ENCODE results near the gene IPO11.

The IPO11 gene

GRCh38 chr5:62631909-62632580, 219.5 kb downstream of the IPO11 start:
- Histone ChIP-seq H4K20me1 (ENCODE audit: insufficient read depth, low read length, poor library complexity, severe bottlenecking) (no peaks in the 10 kb centered on the region), H3K79me2 (ENCODE audit: insufficient read depth, low read length) (no peaks in the 10 kb centered on the region), H3K4me2 (ENCODE audit: low read depth, low read length, poor library complexity, severe bottlenecking) (no peak overlapping the region), H3F3A (ENCODE audit: low read depth) (no peaks in the 10 kb centered on the region), H2AFZ (ENCODE audit: low read length) (no peak overlapping the region), H3K9ac (ENCODE audit: low read depth, low read length, poor library complexity, severe bottlenecking) (no peak overlapping the region), H3K4me3 (ENCODE audit: low read length, poor library complexity, severe bottlenecking) (no peak overlapping the region), H3K9me3 (ENCODE audit: insufficient read depth, low read depth, low read length) (no peaks in the 10 kb centered on the region), H3K27me3 (ENCODE audit: insufficient read depth, low read length, poor library complexity, severe bottlenecking) (no peaks in the 10 kb centered on the region), H3K4me1 (ENCODE audit: insufficient read depth, low read length, poor library complexity, severe bottlenecking) (no peaks in the 10 kb centered on the region), H3K36me3 (ENCODE audit: insufficient read depth, low read length) (peaks cover 29% of the 10 kb centered on the region; the same call in 1 of the 2 replicates), H3K9me2 (replicated peaks; ENCODE audit: low read depth, low read length) (no peaks in the 10 kb centered on the region)
- no peak for TF ChIP-seq EZH2phosphoT487 (IDR thresholded peaks at IDR 0.05; ENCODE audit: borderline replicate concordance)
- TF ChIP-seq CTCF (conservative IDR thresholded peaks at IDR 0.05; ENCODE audit: low read length): peak; percentile 42

GRCh38 chr5:62633243-62633642, 220.7 kb downstream of the IPO11 start:
- H3K4me1 ChIP-seq (ENCODE audit: insufficient read depth, low read length, poor library complexity, severe bottlenecking): no peaks in the 10 kb centered on the region
- no peak overlapping the region for H2AFZ ChIP-seq (ENCODE audit: low read length)
- H3F3A ChIP-seq (ENCODE audit: low read depth): no peaks in the 10 kb centered on the region
- H4K20me1 ChIP-seq (ENCODE audit: insufficient read depth, low read length, poor library complexity, severe bottlenecking): no peaks in the 10 kb centered on the region
- no peaks in the 10 kb centered on the region for H3K9me3 ChIP-seq (ENCODE audit: insufficient read depth, low read depth, low read length)
- no peaks in the 10 kb centered on the region for H3K9me2 ChIP-seq (replicated peaks; ENCODE audit: low read depth, low read length)
- no peaks in the 10 kb centered on the region for H3K79me2 ChIP-seq (ENCODE audit: insufficient read depth, low read length)
- H3K4me3 ChIP-seq (ENCODE audit: low read length, poor library complexity, severe bottlenecking): no peak overlapping the region
- H3K27me3 ChIP-seq (ENCODE audit: insufficient read depth, low read length, poor library complexity, severe bottlenecking): no peaks in the 10 kb centered on the region
- peaks cover 17% of the 10 kb centered on the region; the same call in 1 of the 2 replicates for H3K36me3 ChIP-seq (ENCODE audit: insufficient read depth, low read length)
- H3K4me2 ChIP-seq (ENCODE audit: low read depth, low read length, poor library complexity, severe bottlenecking): no peak overlapping the region
- H3K9ac ChIP-seq (ENCODE audit: low read depth, low read length, poor library complexity, severe bottlenecking): no peak overlapping the region
- TF ChIP-seq CTCF (conservative IDR thresholded peaks at IDR 0.05; ENCODE audit: low read length): no peak
- no peak for TF ChIP-seq EZH2phosphoT487 (IDR thresholded peaks at IDR 0.05; ENCODE audit: borderline replicate concordance)

GRCh38 chr5:62640446-62640845, 227.9 kb downstream of the IPO11 start:
- Histone ChIP-seq H3K4me3 (ENCODE audit: low read length, poor library complexity, severe bottlenecking) (no peak overlapping the region), H3K9me3 (ENCODE audit: insufficient read depth, low read depth, low read length) (no peaks in the 10 kb centered on the region), H3K36me3 (ENCODE audit: insufficient read depth, low read length) (no peaks in the 10 kb centered on the region), H2AFZ (ENCODE audit: low read length) (no peak overlapping the region), H3K9me2 (replicated peaks; ENCODE audit: low read depth, low read length) (no peaks in the 10 kb centered on the region), H4K20me1 (ENCODE audit: insufficient read depth, low read length, poor library complexity, severe bottlenecking) (no peaks in the 10 kb centered on the region), H3K4me2 (ENCODE audit: low read depth, low read length, poor library complexity, severe bottlenecking) (no peak overlapping the region), H3F3A (ENCODE audit: low read depth) (no peaks in the 10 kb centered on the region), H3K4me1 (ENCODE audit: insufficient read depth, low read length, poor library complexity, severe bottlenecking) (peaks cover 14% of the 10 kb centered on the region), H3K9ac (ENCODE audit: low read depth, low read length, poor library complexity, severe bottlenecking) (no peak overlapping the region), H3K79me2 (ENCODE audit: insufficient read depth, low read length) (no peaks in the 10 kb centered on the region), H3K27me3 (ENCODE audit: insufficient read depth, low read length, poor library complexity, severe bottlenecking) (no peaks in the 10 kb centered on the region)
- TF ChIP-seq CTCF (conservative IDR thresholded peaks at IDR 0.05; ENCODE audit: low read length) (no peak), EZH2phosphoT487 (IDR thresholded peaks at IDR 0.05; ENCODE audit: borderline replicate concordance) (no peak)

Measured in Loucy (cell line).